GM12875 (cell line): ENCODE data around the gene RANBP1.

Experiments
- H3K4me3 ChIP-seq: one replicate; pipeline ENCODE4 v1.5.1; 2011; ENCODE audit warnings: low read depth, low read length, control low read depth
- TF ChIP-seq, protein P1 (sequence below): IDR thresholded peaks from 2 replicates; pipeline ENCODE4 v1.5.1; 2011; ENCODE audit warnings: low read depth, mild to moderate bottlenecking, control low read depth, inconsistent platforms, low read length, moderate library complexity, borderline replicate concordance; ENCODE audit not compliant: insufficient read depth

Gene RANBP1

DNA sequence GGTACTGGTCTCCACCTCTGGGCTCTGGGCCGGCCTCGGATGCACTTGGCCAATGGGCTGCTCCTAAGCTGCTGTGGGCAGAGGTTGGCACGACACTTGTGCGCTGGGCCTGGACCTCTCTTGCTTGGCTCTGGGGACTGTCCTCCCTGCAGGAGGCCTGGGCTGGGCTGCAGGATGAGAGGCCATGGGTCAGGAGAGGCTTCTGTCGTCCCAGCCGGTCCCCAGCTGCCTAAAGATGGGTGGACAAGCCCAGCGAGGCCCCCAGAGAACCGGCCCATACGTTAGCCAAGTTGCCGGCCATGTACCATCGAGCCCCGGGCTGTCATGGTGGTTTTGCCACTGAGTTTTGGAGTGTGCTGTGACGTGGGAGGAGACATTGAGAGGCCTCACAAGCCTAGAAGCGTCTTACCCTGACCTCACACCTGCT lies 36.6 kb downstream of the RANBP1 start:
- TF ChIP-seq, protein P1, sequence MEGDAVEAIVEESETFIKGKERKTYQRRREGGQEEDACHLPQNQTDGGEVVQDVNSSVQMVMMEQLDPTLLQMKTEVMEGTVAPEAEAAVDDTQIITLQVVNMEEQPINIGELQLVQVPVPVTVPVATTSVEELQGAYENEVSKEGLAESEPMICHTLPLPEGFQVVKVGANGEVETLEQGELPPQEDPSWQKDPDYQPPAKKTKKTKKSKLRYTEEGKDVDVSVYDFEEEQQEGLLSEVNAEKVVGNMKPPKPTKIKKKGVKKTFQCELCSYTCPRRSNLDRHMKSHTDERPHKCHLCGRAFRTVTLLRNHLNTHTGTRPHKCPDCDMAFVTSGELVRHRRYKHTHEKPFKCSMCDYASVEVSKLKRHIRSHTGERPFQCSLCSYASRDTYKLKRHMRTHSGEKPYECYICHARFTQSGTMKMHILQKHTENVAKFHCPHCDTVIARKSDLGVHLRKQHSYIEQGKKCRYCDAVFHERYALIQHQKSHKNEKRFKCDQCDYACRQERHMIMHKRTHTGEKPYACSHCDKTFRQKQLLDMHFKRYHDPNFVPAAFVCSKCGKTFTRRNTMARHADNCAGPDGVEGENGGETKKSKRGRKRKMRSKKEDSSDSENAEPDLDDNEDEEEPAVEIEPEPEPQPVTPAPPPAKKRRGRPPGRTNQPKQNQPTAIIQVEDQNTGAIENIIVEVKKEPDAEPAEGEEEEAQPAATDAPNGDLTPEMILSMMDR = no peak
- no peak overlapping the region for H3K4me3 ChIP-seq

DNA sequence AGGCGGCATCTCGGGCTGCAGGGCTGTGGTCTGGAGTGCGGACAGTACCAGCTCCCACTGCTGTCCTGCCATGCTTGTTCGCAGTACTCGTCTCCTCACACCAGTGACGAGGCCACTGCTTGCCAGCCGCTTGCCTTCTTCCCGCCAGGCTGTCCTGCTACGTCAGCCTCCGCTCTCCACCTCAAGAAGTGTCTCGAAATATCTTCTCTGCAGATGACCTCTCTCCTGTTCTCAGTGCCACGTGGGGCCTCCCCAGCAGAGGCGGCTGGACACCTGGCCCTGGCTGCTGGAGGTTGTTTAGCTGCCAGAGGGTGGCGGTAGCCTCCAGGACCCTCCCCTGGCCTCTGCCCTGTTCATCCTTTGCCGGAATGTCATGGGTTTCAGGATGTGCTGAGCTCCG lies 38.0 kb downstream of the RANBP1 start:
- TF ChIP-seq, protein P1 = no peak
- H3K4me3 ChIP-seq = no peak overlapping the region

DNA sequence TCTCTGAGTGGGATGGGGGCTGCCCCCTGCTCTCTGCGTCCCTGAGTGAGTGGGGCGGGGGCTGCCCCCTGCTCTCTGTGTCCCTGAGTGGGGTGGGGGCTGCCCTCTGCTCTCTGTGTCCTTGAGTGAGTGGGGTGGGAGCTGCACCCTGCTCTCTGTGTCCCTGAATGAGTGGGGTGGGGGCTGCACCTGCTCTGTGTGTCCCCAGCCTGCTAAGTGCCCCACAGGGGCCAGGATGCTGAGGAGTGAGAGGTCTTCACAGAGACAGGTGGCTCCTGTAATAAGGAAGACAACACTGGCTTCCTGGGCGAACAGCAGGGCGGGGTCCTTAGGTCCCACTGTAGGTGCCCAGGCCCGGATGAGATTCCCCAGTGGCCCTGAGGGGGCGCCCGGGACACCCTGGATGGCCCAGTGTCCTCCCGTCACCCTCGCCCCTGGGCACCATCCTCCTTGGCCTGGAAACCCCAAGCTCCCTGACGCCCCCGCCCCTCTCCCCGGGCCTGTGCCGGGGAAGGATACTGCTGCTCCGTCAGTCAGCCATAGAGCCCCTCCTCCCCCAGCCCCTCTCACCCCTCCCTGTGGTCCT lies 38.8 kb downstream of the RANBP1 start:
- H3K4me3 ChIP-seq = no peak overlapping the region
- TF ChIP-seq, protein P1 = peak; percentile 24; the same call in 1 of the 2 replicates

DNA sequence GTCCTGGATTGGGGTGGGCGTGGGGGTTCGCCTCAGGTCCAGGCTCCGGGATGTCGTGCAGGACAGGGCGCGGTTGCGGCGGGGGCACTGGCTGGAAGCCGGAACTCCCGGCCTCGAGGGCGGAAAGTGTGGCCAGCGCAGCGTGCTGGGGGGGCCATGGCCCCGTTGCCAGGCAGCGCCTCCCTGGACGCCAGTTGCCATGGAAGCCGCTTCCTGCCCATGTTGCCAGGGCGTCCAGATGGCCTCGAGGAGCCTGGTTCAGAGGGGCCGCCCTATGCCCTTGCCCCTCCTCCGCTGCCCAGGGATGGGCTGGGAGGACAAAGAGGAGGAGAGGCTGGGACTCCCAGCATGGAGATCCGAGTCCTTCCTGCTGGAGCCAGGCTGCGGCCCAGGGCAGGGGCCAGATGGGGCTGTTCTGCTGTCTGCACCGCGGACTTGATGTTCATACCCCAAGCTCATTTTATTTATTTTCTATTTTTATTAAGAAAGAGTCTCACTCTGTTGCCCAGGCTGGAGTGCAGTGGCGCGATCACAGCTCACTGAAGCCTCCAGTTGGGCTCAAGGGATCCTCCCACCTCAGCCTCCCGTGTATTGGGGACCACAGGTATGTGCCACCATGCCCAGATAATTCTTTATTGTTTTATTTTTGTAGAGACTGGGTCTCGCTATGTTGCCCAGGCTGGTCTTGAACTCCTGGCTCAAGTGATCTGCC lies 39.6 kb downstream of the RANBP1 start:
- TF ChIP-seq, protein P1 = no peak
- H3K4me3 ChIP-seq = no peak overlapping the region

DNA sequence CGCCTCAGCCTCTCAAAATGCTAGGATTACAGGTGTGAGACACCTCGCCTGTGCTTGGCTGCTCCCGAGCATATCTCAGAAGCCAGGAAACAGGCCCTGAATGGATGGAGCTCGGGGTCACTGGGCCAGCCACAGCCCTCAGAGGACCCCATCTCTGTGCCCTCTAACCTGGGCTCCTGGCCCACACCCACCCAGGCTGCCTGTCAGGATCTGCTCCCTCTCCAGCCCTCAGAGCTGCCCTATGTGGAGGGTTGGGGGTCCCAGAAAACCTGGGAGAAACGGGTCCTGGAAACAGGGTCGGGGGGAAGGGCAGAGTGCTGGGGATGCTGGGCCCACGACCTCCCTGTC lies 40.1 kb downstream of the RANBP1 start:
- no peak overlapping the region for H3K4me3 ChIP-seq
- TF ChIP-seq, protein P1 = no peak

DNA sequence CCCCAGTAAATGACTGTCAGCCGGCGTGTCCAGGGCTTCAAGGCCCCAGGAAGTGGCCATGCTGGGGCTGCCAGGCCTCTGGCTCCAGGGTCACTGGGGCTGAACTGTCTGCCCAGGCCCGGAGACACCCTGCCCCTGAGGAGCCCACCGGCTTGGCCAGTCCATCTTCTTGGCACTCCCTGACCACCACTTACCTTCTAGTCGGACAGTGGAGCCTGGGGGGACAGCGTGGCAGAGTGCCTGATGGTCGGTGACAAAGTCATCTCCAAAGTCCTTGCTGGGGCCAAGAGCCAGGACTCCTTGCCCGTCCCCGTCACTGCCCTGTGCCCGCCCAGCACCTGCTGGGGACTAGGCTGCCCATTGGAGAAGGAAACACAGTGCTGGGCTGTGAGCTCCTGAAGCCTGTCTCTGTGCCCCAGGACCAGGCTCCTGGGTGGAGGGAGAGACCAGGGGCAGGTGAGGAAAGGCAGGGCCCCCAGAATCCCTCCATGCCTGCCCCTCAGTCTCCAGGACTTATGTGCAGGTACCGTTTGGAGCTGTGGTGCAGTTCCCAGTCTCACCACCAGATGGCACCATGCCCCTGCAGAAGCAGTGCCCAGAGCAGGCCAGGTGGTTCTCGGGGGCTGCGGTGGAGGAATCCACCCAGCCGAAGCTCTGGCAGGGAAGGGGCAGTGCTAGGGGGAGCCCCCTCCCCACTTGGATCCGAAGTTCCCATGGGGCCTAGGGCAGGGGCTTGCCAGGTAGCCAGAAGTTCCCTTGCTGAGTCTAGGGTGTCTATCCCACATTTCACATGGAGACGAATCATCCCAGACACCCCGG lies 40.9 kb downstream of the RANBP1 start:
- no peak overlapping the region for H3K4me3 ChIP-seq
- TF ChIP-seq, protein P1 = peak; percentile 95
